B cell (primary cell): ENCODE data around the gene USP27X. TPM values are rescaled to one million over a fixed set of nuclear protein-coding genes. Genes with fewer than 3 reads are reported as not detected.

Experiments used
- ATAC-seq: fragments of 200-7000 bp; cut with Tn5 transposase; one replicate; pipeline ENCODE4 v1.10.0; 2021; ENCODE audit warnings: low read depth, mild to moderate bottlenecking, moderate number of reproducible peaks, moderate library complexity
- CTCF ChIA-PET: fragments of 350-600 bp; sonication (Branson Sonifier 250); formaldehyde crosslinking; loops from one replicate; lab custom pipeline; 2021; ENCODE audit warnings: antibody characterized with exemption, inconsistent platforms; lab: Charles Lee
- POLR2A ChIA-PET: fragments of 350-600 bp; sonication (Branson Sonifier 250); formaldehyde crosslinking; loops from one replicate; lab custom pipeline; 2021; ENCODE audit warnings: antibody characterized with exemption; lab: Charles Lee
- DNase-seq: peaks from one replicate; pipeline ENCODE4 v3.0.0; 2013
- H2AFZ ChIP-seq: 2 replicates; pipeline ENCODE4 v1.6.1; 2012; ENCODE audit warnings: mild to moderate bottlenecking, low read depth, low read length; ENCODE audit not compliant: insufficient read depth, poor library complexity, severe bottlenecking
- H3K27ac ChIP-seq, 2 donors: 1 replicate in 1 of 2; 2 replicates in 1 of 2; pipeline ENCODE4 v1.5.1; 2012 to 2013; ENCODE audit warnings: low read length in 2 of 2, mild to moderate bottlenecking in 2 of 2, moderate library complexity in 1 of 2
- H3K27me3 ChIP-seq, 4 experiments: fragments of 200-600 bp in 1 of 4; sonication (generic) in 1 of 4; replicated peaks in 1 of 4; 1 replicate in 2 of 4; 2 replicates in 2 of 4; pipeline versions ENCODE4 v1.6.1 to v1.7.0; 2013 to 2016; ENCODE audit warnings: low read length in 3 of 4, mild to moderate bottlenecking in 2 of 4, mixed read lengths in 1 of 4, moderate library complexity in 1 of 4; ENCODE audit not compliant: insufficient read depth in 4 of 4, control insufficient read depth in 3 of 4; ENCODE audit errors: control extremely low read depth in 1 of 4
- H3K36me3 ChIP-seq, 2 experiments: replicated peaks in 1 of 2; 1 replicate in 1 of 2; 2 replicates in 1 of 2; pipeline versions ENCODE4 v1.6.1 to v1.7.1; 2013; ENCODE audit warnings: low read length in 1 of 2; ENCODE audit not compliant: insufficient read depth in 2 of 2, control insufficient read depth in 1 of 2; ENCODE audit errors: control extremely low read depth in 1 of 2, extremely low read depth in 1 of 2
- H3K4me1 ChIP-seq, 2 donors: fragments of 200-600 bp in 1 of 2; sonication (generic) in 1 of 2; 1 replicate in 1 of 2; 2 replicates in 1 of 2; pipeline versions ENCODE4 v1.5.1 to v1.6.1; 2013 to 2017; ENCODE audit warnings: low read length in 2 of 2; ENCODE audit not compliant: control insufficient read depth in 2 of 2, insufficient read depth in 2 of 2
- H3K4me2 ChIP-seq: replicated peaks from 2 replicates; pipeline ENCODE3; 2012; ENCODE audit warnings: mild to moderate bottlenecking, low read depth, low read length; ENCODE audit not compliant: poor library complexity, severe bottlenecking
- H3K4me3 ChIP-seq, 5 experiments: fragments of 200-600 bp in 1 of 5; sonication (generic) in 1 of 5; 1 replicate in 3 of 5; 2 replicates in 2 of 5; pipeline versions ENCODE4 v1.5.1 to v1.7.0; 2011 to 2016; ENCODE audit warnings: low read length in 4 of 5, mild to moderate bottlenecking in 4 of 5, low read depth in 2 of 5, control low read depth in 1 of 5, moderate library complexity in 1 of 5; ENCODE audit not compliant: insufficient read depth in 1 of 5; ENCODE audit errors: control extremely low read depth in 1 of 5, extremely low read depth in 1 of 5
- H3K79me2 ChIP-seq: fragments of 200-600 bp; sonication (generic); one replicate; pipeline ENCODE4 v1.6.0; 2016; ENCODE audit warnings: low read length; ENCODE audit not compliant: control insufficient read depth, insufficient read depth
- H3K9ac ChIP-seq: fragments of 200-600 bp; sonication (generic); 2 replicates; pipeline ENCODE4 v1.6.1; 2017; ENCODE audit warnings: mild to moderate bottlenecking, low read length, moderate library complexity
- H3K9me3 ChIP-seq, 3 donors: one replicate each; pipeline versions ENCODE4 v1.6.1 to v1.7.1; 2013; ENCODE audit warnings: low read length in 2 of 3; ENCODE audit not compliant: control insufficient read depth in 2 of 3, insufficient read depth in 1 of 3; ENCODE audit errors: control extremely low read depth in 1 of 3
- H4K20me1 ChIP-seq: 2 replicates; pipeline ENCODE4 v1.6.0; 2012; ENCODE audit warnings: mild to moderate bottlenecking, low read length; ENCODE audit not compliant: insufficient read depth, control insufficient read depth, poor library complexity, severe bottlenecking
- H3K27ac Mint-ChIP-seq: one replicate; pipeline ENCODE4 v1.8.0; 2021; ENCODE audit warnings: mixed read lengths
- H3K27me3 Mint-ChIP-seq: one replicate; pipeline ENCODE4 v1.8.0; 2021; ENCODE audit warnings: mixed read lengths
- H3K4me1 Mint-ChIP-seq: one replicate; pipeline ENCODE4 v1.8.0; 2021; ENCODE audit warnings: mixed read lengths
- H3K4me3 Mint-ChIP-seq: one replicate; pipeline ENCODE4 v1.8.0; 2021; ENCODE audit warnings: mixed read lengths
- H3K9me3 Mint-ChIP-seq: one replicate; pipeline ENCODE4 v1.8.0; 2022; ENCODE audit warnings: mixed read lengths; ENCODE audit not compliant: insufficient read depth
- EZH2 ChIP-seq: IDR thresholded peaks from 2 replicates; pipeline ENCODE4 v1.6.1; 2012; ENCODE audit warnings: borderline replicate concordance, low read depth, mild to moderate bottlenecking, moderate library complexity, low read length; ENCODE audit not compliant: insufficient read depth, poor library complexity, severe bottlenecking
- whole genome bisulfite sequencing: methylation state at CpG from one replicate; pipeline ENCODE4 v1.1.5; 2013; ENCODE audit warnings: missing lambda C conversion rate; ENCODE audit not compliant: insufficient coverage; 5-methylcytosine and 5-hydroxymethylcytosine counted together
- intact Hi-C: fragments of 100-400 bp; cut with micrococcal nuclease; formaldehyde crosslinking; loops from one replicate; pipeline ENCODE4 v1.10.0; 2022
- polyA plus RNA-seq: library from polyadenylated mRNA; depleted of rRNA; stranded (reverse); fragments of >200 nt; gene quantifications from 2 replicates; pipeline ENCODE4 v1.2.3, GENCODE V29; 2012
- total RNA-seq, 2 donors: library from RNA; stranded (reverse); fragments of 120-200 nt in 1 of 2; gene quantifications; 1 replicate in 1 of 2; 2 replicates in 1 of 2; pipeline versions ENCODE4 v1.2.3 to v1.2.4, GENCODE V29; 2013 to 2022
- TF ChIP-seq, protein P1 (sequence below): fragments of 200-600 bp; IDR thresholded peaks from one replicate; pipeline ENCODE4 v1.8.0; 2022; ENCODE audit warnings: antibody characterized with exemption, mild to moderate bottlenecking

Gene USP27X
- total and polyA plus RNA-seq, 2 donors (not counting 1 experiment from before 2014, with no cell fraction given): 1.6 to 6.1 TPM

GRCh38 chrX:49896951-49897350 lies 17.7 kb downstream of the USP27X start:
- H3K9me3 Mint-ChIP-seq: peaks cover 2% of the 10 kb centered on the region
- Histone ChIP-seq H3K4me1 (no peaks in the 10 kb centered on the region), H4K20me1 (no peaks in the 10 kb centered on the region), H3K36me3 (no peaks in the 10 kb centered on the region), H3K9me3 (peaks cover 0 to 8% (median 8%) of the 10 kb centered on the region in 3 donors), H3K4me2 (no peak overlapping the region), H3K27me3 (peaks cover 0 to 9% (median 0%) of the 10 kb centered on the region in 4 experiments), H3K27ac (no peak overlapping the region), H3K79me2 (no peaks in the 10 kb centered on the region), H3K9ac (no peak overlapping the region), H3K4me3 (no peak overlapping the region), H2AFZ (no peak overlapping the region)
- no peak overlapping the region for H3K27ac Mint-ChIP-seq
- no peak overlapping the region for H3K4me3 Mint-ChIP-seq
- ChIA-PET CTCF (no interaction called here), POLR2A (no interaction called here)
- no peaks in the 10 kb centered on the region for H3K4me1 Mint-ChIP-seq
- ATAC-seq (no peak), DNase-seq (no peak)
- intact Hi-C loops: no loop called here
- WGBS: no CpG with 5 or more reads among the region's 4 CpGs
- peaks cover 29% of the 10 kb centered on the region for H3K27me3 Mint-ChIP-seq
- TF ChIP-seq, protein P1, sequence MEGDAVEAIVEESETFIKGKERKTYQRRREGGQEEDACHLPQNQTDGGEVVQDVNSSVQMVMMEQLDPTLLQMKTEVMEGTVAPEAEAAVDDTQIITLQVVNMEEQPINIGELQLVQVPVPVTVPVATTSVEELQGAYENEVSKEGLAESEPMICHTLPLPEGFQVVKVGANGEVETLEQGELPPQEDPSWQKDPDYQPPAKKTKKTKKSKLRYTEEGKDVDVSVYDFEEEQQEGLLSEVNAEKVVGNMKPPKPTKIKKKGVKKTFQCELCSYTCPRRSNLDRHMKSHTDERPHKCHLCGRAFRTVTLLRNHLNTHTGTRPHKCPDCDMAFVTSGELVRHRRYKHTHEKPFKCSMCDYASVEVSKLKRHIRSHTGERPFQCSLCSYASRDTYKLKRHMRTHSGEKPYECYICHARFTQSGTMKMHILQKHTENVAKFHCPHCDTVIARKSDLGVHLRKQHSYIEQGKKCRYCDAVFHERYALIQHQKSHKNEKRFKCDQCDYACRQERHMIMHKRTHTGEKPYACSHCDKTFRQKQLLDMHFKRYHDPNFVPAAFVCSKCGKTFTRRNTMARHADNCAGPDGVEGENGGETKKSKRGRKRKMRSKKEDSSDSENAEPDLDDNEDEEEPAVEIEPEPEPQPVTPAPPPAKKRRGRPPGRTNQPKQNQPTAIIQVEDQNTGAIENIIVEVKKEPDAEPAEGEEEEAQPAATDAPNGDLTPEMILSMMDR: no peak
- no peak for TF ChIP-seq EZH2

GRCh38 chrX:49901048-49901447 lies 21.8 kb downstream of the USP27X start:
- ATAC-seq: no peak
- no peak overlapping the region for H2AFZ ChIP-seq
- H3K4me2 ChIP-seq: no peak overlapping the region
- H3K4me3 ChIP-seq: no peak overlapping the region
- no peaks in the 10 kb centered on the region for H3K36me3 ChIP-seq
- H3K79me2 ChIP-seq: no peaks in the 10 kb centered on the region
- no peak overlapping the region for H3K27ac ChIP-seq
- DNase-seq: no peak
- no peak overlapping the region for H3K4me3 Mint-ChIP-seq
- H3K27me3 Mint-ChIP-seq: peaks cover 26% of the 10 kb centered on the region
- no peaks in the 10 kb centered on the region for H4K20me1 ChIP-seq
- TF ChIP-seq, protein P1: no peak
- TF ChIP-seq EZH2: no peak
- intact Hi-C loops: no loop called here
- H3K9me3 Mint-ChIP-seq: peaks cover under 1% of the 10 kb centered on the region
- CTCF ChIA-PET: interaction anchor here (1.4 kb wide), 1 partner anchor 18 kb away, joined by 3 read pairs; no protein-coding TSS in a partner anchor
- no peaks in the 10 kb centered on the region for H3K4me1 ChIP-seq
- peaks cover 0 to 14% (median 0%) of the 10 kb centered on the region in 4 experiments for H3K27me3 ChIP-seq
- H3K9ac ChIP-seq: no peak overlapping the region
- no peaks in the 10 kb centered on the region for H3K4me1 Mint-ChIP-seq
- POLR2A ChIA-PET: no interaction called here
- no peak overlapping the region for H3K27ac Mint-ChIP-seq
- H3K9me3 ChIP-seq: peaks cover 0 to 8% (median 8%) of the 10 kb centered on the region in 3 donors
